HK-2 (cell line): ENCODE measurements around the gene ZNF839.

Experiments used
- DNase-seq: peaks from one replicate; pipeline ENCODE4 v3.0.0-alpha.2; 2018; ENCODE audit not compliant: unreplicated experiment

ZNF839 gene

DNA sequence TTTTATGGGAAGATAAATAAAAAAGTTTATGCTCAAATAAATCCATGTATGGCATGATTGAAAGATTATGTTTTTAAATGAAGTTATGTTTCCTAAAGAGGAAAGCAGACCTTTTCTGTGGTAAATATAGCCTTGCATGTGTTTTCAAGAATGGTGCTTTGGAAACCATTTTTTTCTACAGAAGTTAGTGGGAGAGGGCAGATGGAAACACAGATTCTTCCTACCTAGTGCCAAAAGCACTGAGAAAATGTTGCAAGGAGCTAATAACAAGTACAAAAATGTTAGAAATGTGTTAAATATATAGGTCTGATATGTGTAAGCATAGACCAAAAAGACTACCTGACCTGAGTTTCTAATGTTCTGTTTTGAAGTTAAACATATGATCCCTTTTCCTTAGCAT, 67.5 kb downstream of the ZNF839 start:
- DNase-seq, result no peak

- DNase-seq, result no peak
Measured at GRCh38 chr14:102389246-102389645, 69.7 kb downstream of the ZNF839 start.

- no peak for DNase-seq
Measured at GRCh38 chr14:102390064-102390855, 70.7 kb downstream of the ZNF839 start.
